ENCODE data around the gene LGALS4.

GRCh38 chr19:38849147-38849859 is 36.6 kb upstream of the LGALS4 start:
- TF ChIP-seq CHD2 (IDR thresholded peaks at IDR 0.05; ENCODE audit: low read depth, low read length) = peak; percentile 59; the same call in 1 of the 2 replicates
- TF ChIP-seq CEBPG (CRISPR knock-in tag; IDR thresholded peaks at IDR 0.05) = peak; percentile 40; the same call in 1 of the 2 replicates
- 0 out of 4 replicates have a peak, but pooled peaks have one; percentile 13 to 20 for TF ChIP-seq CEBPG (tag; conservative IDR thresholded peaks at IDR 0.05 in 1 of 2, IDR thresholded peaks at IDR 0.05 in 1 of 2)
- peak; percentile 84 for TF ChIP-seq SPI1 (IDR thresholded peaks at IDR 0.05; ENCODE audit: borderline replicate concordance, low read depth, low read length)
- TF ChIP-seq ATF6 (CRISPR knock-in tag; IDR thresholded peaks at IDR 0.05) = no peak
